GM12801 (cell line): ENCODE results near the gene AMBP.

Source experiments
- CTCF ChIP-seq: IDR thresholded peaks from one replicate; pipeline ENCODE4 v1.5.1; 2011; ENCODE audit warnings: control low read depth; ENCODE audit not compliant: insufficient read length; ENCODE audit errors: extremely low read depth

AMBP gene

GRCh38 chr9:114053246-114054005 is 24.7 kb downstream of the AMBP start:
- TF ChIP-seq CTCF: no peak

- TF ChIP-seq CTCF: no peak
Observed at GRCh38 chr9:114051706-114052105, 26.4 kb downstream of the AMBP start.

GRCh38 chr9:114051281-114051680 is 26.8 kb downstream of the AMBP start:
- TF ChIP-seq CTCF: no peak

- TF ChIP-seq CTCF: no peak
Observed at GRCh38 chr9:114050646-114051045, 27.5 kb downstream of the AMBP start.

- TF ChIP-seq CTCF: no peak
Observed at GRCh38 chr9:114050226-114050568, 27.9 kb downstream of the AMBP start.

GRCh38 chr9:114049441-114050225 is 28.5 kb downstream of the AMBP start:
- no peak for TF ChIP-seq CTCF

GRCh38 chr9:114048533-114049415 is 29.3 kb downstream of the AMBP start:
- no peak for TF ChIP-seq CTCF
